Measurements from ENCODE around the gene ZNF85. TPM values are rescaled to one million over a fixed set of nuclear protein-coding genes. Genes with fewer than 3 reads are reported as not detected.

ZNF85 gene
- 1 to 10 TPM; 2.1 to 4.1 (median 2.5) TPM for total RNA-seq

DNA sequence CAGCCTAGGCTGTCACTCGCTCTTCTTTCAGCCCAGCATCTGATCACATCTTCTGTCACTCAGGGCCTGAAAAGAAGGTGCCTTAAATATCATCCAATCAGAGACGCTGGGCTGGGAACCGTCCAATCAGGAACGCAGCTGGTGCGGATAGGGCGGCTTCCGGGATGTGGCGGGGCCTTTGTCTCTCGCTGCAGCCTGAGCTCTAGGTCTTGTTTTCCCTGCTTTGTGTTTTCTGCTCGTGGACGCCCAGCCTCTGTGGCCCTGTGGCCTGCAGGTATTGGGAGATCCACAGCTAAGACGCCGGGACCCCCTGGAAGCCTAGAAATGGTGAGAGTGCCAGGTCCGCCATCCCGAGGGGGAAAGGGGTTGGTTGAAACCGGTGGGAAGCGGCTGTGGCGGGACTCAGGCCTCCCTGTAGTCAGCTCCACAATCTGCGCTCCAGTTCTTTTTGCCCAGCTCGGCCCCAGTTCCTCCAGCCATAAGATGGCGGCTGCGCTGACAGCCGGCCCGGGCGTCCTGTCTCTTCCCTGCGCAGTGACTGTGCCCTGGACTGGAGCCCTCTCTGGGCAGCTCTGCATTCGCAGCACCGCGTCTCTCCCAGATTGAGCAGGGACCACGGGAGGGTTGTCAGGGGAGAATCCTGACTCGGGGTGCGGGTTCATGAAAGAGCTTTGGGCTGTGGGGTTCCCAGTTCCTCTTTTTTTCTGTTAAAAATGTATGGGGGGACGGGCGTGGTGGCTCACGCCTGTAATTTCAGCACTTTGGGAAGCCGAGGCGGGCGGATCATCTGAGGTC lies at the start of gene ZNF85:
ZNF85 (plus strand) TSS at position 175 of the 795 bp plus-strand sequence; CDS start at position 325, 150 bp downstream.
- Histone ChIP-seq H3K4me1 (peaks cover 0 to 15% (median 13%) of the 10 kb centered on the region in 4 donors), H3K27ac (replicated peaks in 1 of 4) (peak within 1 kb of the TSS; percentile 82 to 92 (median 87)), H3K9me3 (no peaks in the 10 kb centered on the region), H3K4me3 (peak within 1 kb of the TSS; percentile 67 to 74 (median 71)), H3K27me3 (no peaks in the 10 kb centered on the region), H3K36me3 (no peaks in the 10 kb centered on the region)
- WGBS, result 0% methylated on average over 33 of the region's 38 CpGs
- DNase-seq (ENCODE audit: extremely low spot score), result peak; percentile 98
- intact Hi-C loops (cut with DNase I), result loop anchor here (5.0 kb wide), 1 partner anchor 366 kb away; no protein-coding TSS in a partner anchor
- TF ChIP-seq POLR2A (IDR thresholded peaks at IDR 0.05; ENCODE audit: low read depth) (no peak), POLR2AphosphoS5 (IDR thresholded peaks at IDR 0.05) (peak; percentile 55 to 73)

DNA sequence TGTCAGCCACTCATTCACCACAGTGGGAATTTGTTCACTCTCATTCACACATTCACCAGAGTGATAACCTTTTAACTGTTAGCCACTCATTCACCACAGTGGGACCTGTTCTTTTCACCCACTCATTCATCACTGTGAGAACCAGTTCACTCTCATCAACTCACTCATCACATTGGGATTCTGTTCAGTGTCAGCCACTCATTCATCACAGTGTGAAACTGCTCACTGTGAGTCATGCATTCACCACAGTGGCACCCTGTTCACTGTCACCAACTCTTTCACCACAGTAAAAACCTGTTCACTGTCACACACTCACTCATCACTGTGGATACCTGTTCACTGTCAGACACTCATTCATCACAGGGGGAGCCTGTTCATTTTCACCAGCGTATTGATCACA lies 43.5 kb upstream of the ZNF85 start:
- WGBS, result 86% methylated on average over 1 of the region's 1 CpG

DNA sequence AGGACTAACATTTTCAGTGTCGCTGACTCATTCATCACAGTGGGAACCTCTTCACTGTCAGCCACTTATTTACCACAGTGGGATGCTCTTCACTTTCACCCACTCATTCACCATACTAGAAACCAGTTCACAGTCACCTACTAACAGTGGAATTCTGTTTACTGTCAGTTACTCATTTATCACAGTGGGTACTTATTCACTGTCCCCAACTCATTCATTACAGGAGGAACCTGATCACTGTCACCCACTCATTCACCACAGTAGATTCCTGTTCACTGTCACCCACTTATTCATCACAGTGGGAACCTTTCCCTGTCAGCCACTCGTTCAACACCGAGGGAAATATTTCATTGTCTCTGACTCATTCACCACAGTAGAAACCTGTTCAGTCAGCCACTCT lies 10.1 kb upstream of the ZNF85 start:
- intact Hi-C loops (cut with DNase I), result no loop called here
- 87% methylated on average over 3 of the region's 3 CpGs for WGBS
- no peak for TF ChIP-seq POLR2A (IDR thresholded peaks at IDR 0.05; ENCODE audit: low read depth)
- TF ChIP-seq, protein P1, sequence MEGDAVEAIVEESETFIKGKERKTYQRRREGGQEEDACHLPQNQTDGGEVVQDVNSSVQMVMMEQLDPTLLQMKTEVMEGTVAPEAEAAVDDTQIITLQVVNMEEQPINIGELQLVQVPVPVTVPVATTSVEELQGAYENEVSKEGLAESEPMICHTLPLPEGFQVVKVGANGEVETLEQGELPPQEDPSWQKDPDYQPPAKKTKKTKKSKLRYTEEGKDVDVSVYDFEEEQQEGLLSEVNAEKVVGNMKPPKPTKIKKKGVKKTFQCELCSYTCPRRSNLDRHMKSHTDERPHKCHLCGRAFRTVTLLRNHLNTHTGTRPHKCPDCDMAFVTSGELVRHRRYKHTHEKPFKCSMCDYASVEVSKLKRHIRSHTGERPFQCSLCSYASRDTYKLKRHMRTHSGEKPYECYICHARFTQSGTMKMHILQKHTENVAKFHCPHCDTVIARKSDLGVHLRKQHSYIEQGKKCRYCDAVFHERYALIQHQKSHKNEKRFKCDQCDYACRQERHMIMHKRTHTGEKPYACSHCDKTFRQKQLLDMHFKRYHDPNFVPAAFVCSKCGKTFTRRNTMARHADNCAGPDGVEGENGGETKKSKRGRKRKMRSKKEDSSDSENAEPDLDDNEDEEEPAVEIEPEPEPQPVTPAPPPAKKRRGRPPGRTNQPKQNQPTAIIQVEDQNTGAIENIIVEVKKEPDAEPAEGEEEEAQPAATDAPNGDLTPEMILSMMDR (IDR thresholded peaks at IDR 0.05), result no peak
- TF ChIP-seq POLR2AphosphoS5 (IDR thresholded peaks at IDR 0.05), result no peak

More for the DNA sequence above, 43.5 kb upstream of the ZNF85 start:
- TF ChIP-seq, protein P1 (IDR thresholded peaks at IDR 0.05), result no peak
- no peak for TF ChIP-seq POLR2A (IDR thresholded peaks at IDR 0.05; ENCODE audit: low read depth)
- TF ChIP-seq EP300 (IDR thresholded peaks at IDR 0.05), result no peak
- no peak for TF ChIP-seq POLR2AphosphoS5 (IDR thresholded peaks at IDR 0.05)
- no peak overlapping the region for H3K4me3 ChIP-seq
- H3K4me1 ChIP-seq, result no peaks in the 10 kb centered on the region
- DNase-seq (ENCODE audit: extremely low spot score), result no peak
- intact Hi-C loops (cut with DNase I), result no loop called here
- H3K36me3 ChIP-seq, result no peaks in the 10 kb centered on the region
- H3K9me3 ChIP-seq, result peaks cover 0 to 23% (median 4%) of the 10 kb centered on the region in 4 donors
- no peaks in the 10 kb centered on the region for H3K27me3 ChIP-seq
- H3K27ac ChIP-seq (replicated peaks in 1 of 4), result no peak overlapping the region

DNA sequence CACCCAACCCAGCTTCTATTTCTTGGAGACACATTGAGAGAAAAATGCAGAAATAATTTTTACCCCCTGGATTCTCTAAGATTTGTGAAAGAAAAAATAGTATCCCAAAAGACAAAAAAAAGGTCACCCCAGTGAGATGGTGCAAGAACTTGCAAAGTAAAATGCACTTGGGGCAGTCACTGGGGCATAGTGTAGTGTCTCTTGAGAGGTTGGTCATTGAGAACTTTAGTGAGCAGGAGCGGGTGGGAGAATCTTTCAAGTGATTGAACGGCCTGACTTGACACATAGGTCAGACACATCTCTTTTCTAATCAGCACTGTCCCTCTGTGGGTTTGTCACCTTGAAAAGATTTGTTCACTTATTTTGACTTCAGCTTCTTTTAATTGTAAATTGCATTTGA lies 2.4 kb downstream of the ZNF85 start:
- H3K27ac ChIP-seq (replicated peaks in 1 of 4), result no peak overlapping the region
- no peaks in the 10 kb centered on the region for H3K27me3 ChIP-seq
- H3K4me3 ChIP-seq, result no peak overlapping the region
- no peaks in the 10 kb centered on the region for H3K9me3 ChIP-seq
- WGBS, result 93% methylated on average over 2 of the region's 2 CpGs
- no peak for TF ChIP-seq POLR2AphosphoS5 (IDR thresholded peaks at IDR 0.05)
- TF ChIP-seq, protein P1 (IDR thresholded peaks at IDR 0.05), result no peak
- no peak for TF ChIP-seq EP300 (IDR thresholded peaks at IDR 0.05)
- no peak for TF ChIP-seq POLR2A (IDR thresholded peaks at IDR 0.05; ENCODE audit: low read depth)
- peaks cover 0 to 6% (median 0%) of the 10 kb centered on the region in 4 donors for H3K36me3 ChIP-seq
- intact Hi-C loops (cut with DNase I), result no loop called here
- peaks cover 0 to 15% (median 13%) of the 10 kb centered on the region in 4 donors for H3K4me1 ChIP-seq
- DNase-seq (ENCODE audit: extremely low spot score), result no peak

More for the DNA sequence above, 10.1 kb upstream of the ZNF85 start:
- no peak for DNase-seq (ENCODE audit: extremely low spot score)
- H3K36me3 ChIP-seq, result no peaks in the 10 kb centered on the region
- peaks cover 0 to 8% (median 0%) of the 10 kb centered on the region in 4 donors for H3K9me3 ChIP-seq
- peaks cover 0 to 3% (median 0%) of the 10 kb centered on the region in 4 donors for H3K27me3 ChIP-seq
- H3K27ac ChIP-seq (replicated peaks in 1 of 4), result no peak overlapping the region
- no peak overlapping the region for H3K4me3 ChIP-seq
- H3K4me1 ChIP-seq, result no peaks in the 10 kb centered on the region

DNA sequence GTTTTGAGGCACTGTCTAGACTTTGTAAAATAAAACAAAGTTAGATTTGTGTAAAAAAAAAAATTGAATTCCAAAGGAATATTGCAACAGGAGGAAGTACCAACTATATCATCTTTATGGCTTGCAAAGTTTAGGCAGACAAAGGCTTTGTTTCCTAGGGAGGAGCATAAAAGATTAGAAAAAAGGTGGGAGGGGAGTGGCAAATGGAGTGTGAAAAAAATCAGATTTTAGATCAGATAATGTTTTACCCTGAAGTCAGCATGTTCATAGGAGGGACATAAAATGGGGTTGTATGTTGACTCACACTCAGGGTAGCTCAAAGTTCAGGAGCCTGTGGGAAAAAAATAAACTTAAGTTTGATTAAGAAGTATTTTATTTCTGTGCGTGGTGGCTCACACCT lies 3.7 kb downstream of the ZNF85 start:
- Histone ChIP-seq H3K4me3 (no peak overlapping the region), H3K4me1 (peaks cover 0 to 15% (median 13%) of the 10 kb centered on the region in 4 donors), H3K27ac (replicated peaks in 1 of 4) (no peak overlapping the region), H3K27me3 (no peaks in the 10 kb centered on the region), H3K36me3 (peaks cover 0 to 6% (median 0%) of the 10 kb centered on the region in 4 donors), H3K9me3 (no peaks in the 10 kb centered on the region)
- intact Hi-C loops (cut with DNase I), result no loop called here
- 100% methylated on average over 1 of the region's 1 CpG for WGBS
- no peak for DNase-seq (ENCODE audit: extremely low spot score)
- TF ChIP-seq, protein P1 (IDR thresholded peaks at IDR 0.05), result no peak
- TF ChIP-seq EP300 (IDR thresholded peaks at IDR 0.05), result no peak
- TF ChIP-seq POLR2AphosphoS5 (IDR thresholded peaks at IDR 0.05), result no peak
- no peak for TF ChIP-seq POLR2A (IDR thresholded peaks at IDR 0.05; ENCODE audit: low read depth)
